ENCODE results near the gene PABPN1L. TPM values are rescaled to one million over a fixed set of nuclear protein-coding genes. Genes with fewer than 3 reads are reported as not detected.

The PABPN1L gene
- total RNA-seq (0.68 and 0.84 TPM in 2 replicates), polyA plus RNA-seq (0.21 and 0.84 TPM in 2 replicates), polyA minus RNA-seq (0.43 TPM in 1 of 2 replicates, not detected in the other)
- total RNA-seq (2013) = 0.21 TPM

DNA sequence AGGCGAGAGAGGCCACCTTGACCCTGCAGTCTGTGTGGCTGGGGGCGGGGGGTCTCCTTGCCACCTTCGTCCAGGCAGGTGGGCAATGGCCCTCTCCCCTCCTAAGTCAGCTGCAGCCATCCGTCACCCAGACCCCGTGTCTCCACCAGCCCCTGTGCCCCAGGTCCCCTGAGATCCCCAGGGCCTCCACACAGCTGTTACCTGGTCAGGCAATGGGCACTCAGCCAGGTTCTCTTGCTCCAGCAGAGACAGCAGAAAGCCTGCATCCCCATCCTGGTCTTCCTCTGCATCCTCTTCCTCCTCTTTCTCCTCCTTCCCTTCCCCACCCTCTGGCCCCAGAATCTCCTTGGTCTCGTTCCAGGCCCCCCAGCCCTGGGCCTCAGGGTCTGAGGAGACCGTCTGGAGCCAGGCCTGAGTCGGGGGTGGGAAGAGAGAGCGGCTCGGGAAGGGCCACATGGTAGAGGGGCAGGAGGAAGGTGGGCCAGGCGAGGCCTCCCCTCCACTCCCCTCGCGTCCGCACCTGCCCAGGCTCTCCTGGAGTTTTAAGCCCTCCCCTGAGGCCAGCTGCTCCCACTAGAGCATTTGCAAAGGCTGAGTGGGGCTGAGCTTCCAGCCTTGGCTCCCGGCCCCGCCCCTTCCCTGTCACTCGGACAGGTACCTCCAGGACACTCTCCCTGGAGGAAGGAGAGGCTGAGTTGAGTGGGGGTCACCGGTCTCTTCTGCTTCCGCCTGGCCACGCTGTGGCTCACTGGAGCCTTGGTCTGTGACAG lies at the start of gene PABPN1L:
PABPN1L (minus strand) TSS at position 510 of the 770 bp plus-strand sequence; CDS start at position 456, 54 bp downstream.
- Histone ChIP-seq H3K79me2 (ENCODE audit: control insufficient read depth, insufficient read depth, low read length) (peaks cover 1% of the 10 kb centered on the region), H3K4me3 (ENCODE audit: control extremely low read depth in 1 of 5, extremely low read depth in 1 of 5, insufficient read depth in 1 of 5, low read depth in 2 of 5, low read length in 4 of 5) (no peak within 1 kb of the TSS), H2AFZ (ENCODE audit: insufficient read depth, low read depth, low read length, poor library complexity, severe bottlenecking) (no peak within 1 kb of the TSS), H3K27ac (ENCODE audit: low read length in 2 of 2) (no peak within 1 kb of the TSS), H3K27me3 (replicated peaks in 1 of 4; ENCODE audit: control extremely low read depth in 1 of 4, control insufficient read depth in 3 of 4, insufficient read depth in 4 of 4, low read length in 3 of 4) (peaks cover 0 to 31% (median 4%) of the 10 kb centered on the region in 4 experiments), H4K20me1 (ENCODE audit: control insufficient read depth, insufficient read depth, low read length, poor library complexity, severe bottlenecking) (no peaks in the 10 kb centered on the region), H3K4me2 (replicated peaks; ENCODE audit: low read depth, low read length, poor library complexity, severe bottlenecking) (no peak within 1 kb of the TSS), H3K9ac (ENCODE audit: low read length) (no peak within 1 kb of the TSS), H3K36me3 (replicated peaks in 1 of 2; ENCODE audit: control extremely low read depth in 1 of 2, control insufficient read depth in 1 of 2, extremely low read depth in 1 of 2, insufficient read depth in 2 of 2, low read length in 1 of 2) (peaks cover 0 to 16% of the 10 kb centered on the region in 2 experiments), H3K4me1 (ENCODE audit: control insufficient read depth in 2 of 2, insufficient read depth in 2 of 2, low read length in 2 of 2) (peaks cover 11 to 12% of the 10 kb centered on the region in 2 donors), H3K9me3 (ENCODE audit: control extremely low read depth in 1 of 3, control insufficient read depth in 2 of 3, insufficient read depth in 1 of 3, low read length in 2 of 3) (no peaks in the 10 kb centered on the region)
- intact Hi-C loops (cut with micrococcal nuclease) = no loop called here
- Mint-ChIP-seq H3K9me3 (ENCODE audit: insufficient read depth) (no peaks in the 10 kb centered on the region), H3K4me3 (no peak within 1 kb of the TSS), H3K27ac (no peak within 1 kb of the TSS), H3K27me3 (peaks cover 10% of the 10 kb centered on the region), H3K4me1 (peaks cover 9% of the 10 kb centered on the region)
- 84% methylated on average over 15 of the region's 20 CpGs for WGBS (ENCODE audit: insufficient coverage)
- ATAC-seq (ENCODE audit: low read depth) (no peak), DNase-seq (no peak)
- CTCF ChIA-PET = interaction anchor here (1.1 to 1.4 kb wide), 2 partner anchors 8 to 10 kb away, joined by 3 to 4 read pairs; no protein-coding TSS in a partner anchor
- POLR2A ChIA-PET = no interaction called here
- TF ChIP-seq CTCF (IDR thresholded peaks at IDR 0.05) (no peak), EZH2 (IDR thresholded peaks at IDR 0.05; ENCODE audit: borderline replicate concordance, insufficient read depth, low read depth, low read length, poor library complexity, severe bottlenecking) (no peak)
